GM10847 (cell line): ENCODE results near the gene ARHGEF26.

Experiments
- POLR2A ChIP-seq: IDR thresholded peaks from 2 replicates; pipeline ENCODE4 v1.6.1; 2011; ENCODE audit not compliant: insufficient read length; ENCODE audit errors: extremely low read depth

ARHGEF26 gene

GRCh38 chr3:154304936-154305335 is 183.7 kb downstream of the ARHGEF26 start:
- TF ChIP-seq POLR2A = no peak

- no peak for TF ChIP-seq POLR2A
These were observed 186.2 kb downstream of the ARHGEF26 start for GRCh38 chr3:154307363-154307762.
